ENCODE data around the gene LCP2. TPM values are rescaled to one million over a fixed set of nuclear protein-coding genes. Genes with fewer than 3 reads are reported as not detected.
"Not testable (repeated sequence)": the region's sequence is repeated elsewhere in the genome, so short reads cannot be mapped to it uniquely, and the experiment has no call there.

The LCP2 gene
- total and polyA plus RNA-seq, 2 experiments from 2014 or later = 0.80 TPM; not detected in 1

- TF ChIP-seq CTCF (IDR thresholded peaks at IDR 0.05; ENCODE audit: poor library complexity) = no peak
- Histone ChIP-seq H3K79me2 (no peaks in the 10 kb centered on the region), H3K4me3 (no peak overlapping the region), H3K27me3 (peaks cover 31% of the 10 kb centered on the region), H4K20me1 (ENCODE audit: insufficient read depth, poor library complexity, severe bottlenecking) (no peaks in the 10 kb centered on the region), H3K4me1 (ENCODE audit: insufficient read depth) (no peaks in the 10 kb centered on the region), H3K9me3 (ENCODE audit: low read depth) (no peaks in the 10 kb centered on the region), H3K4me2 (no peak overlapping the region), H3K27ac (no peak overlapping the region), H3K9me2 (replicated peaks; ENCODE audit: insufficient read depth) (no peaks in the 10 kb centered on the region), H3K36me3 (replicated peaks; ENCODE audit: insufficient read depth, low read depth) (no peaks in the 10 kb centered on the region), H2AFZ (no peak overlapping the region)
- no peak for DNase-seq (ENCODE audit: low spot score)
- WGBS (ENCODE audit: low lambda C conversion rate, missing lambda C conversion rate) = 72% methylated on average over 6 of the region's 6 CpGs
These were observed 49.2 kb downstream of the LCP2 start for GRCh38 chr5:170248172-170248930.

GRCh38 chr5:170247363-170247762 lies 50.2 kb downstream of the LCP2 start:
- Histone ChIP-seq H3K4me1 (ENCODE audit: insufficient read depth) (no peaks in the 10 kb centered on the region), H3K27me3 (peaks cover 21% of the 10 kb centered on the region), H2AFZ (no peak overlapping the region), H3K27ac (no peak overlapping the region), H4K20me1 (ENCODE audit: insufficient read depth, poor library complexity, severe bottlenecking) (no peaks in the 10 kb centered on the region), H3K4me2 (no peak overlapping the region), H3K9me3 (ENCODE audit: low read depth) (no peaks in the 10 kb centered on the region), H3K79me2 (no peaks in the 10 kb centered on the region), H3K4me3 (no peak overlapping the region), H3K36me3 (replicated peaks; ENCODE audit: insufficient read depth, low read depth) (no peaks in the 10 kb centered on the region), H3K9me2 (replicated peaks; ENCODE audit: insufficient read depth) (no peaks in the 10 kb centered on the region)
- no peak for DNase-seq (ENCODE audit: low spot score)
- TF ChIP-seq EZH2 (IDR thresholded peaks at IDR 0.05; ENCODE audit: borderline replicate concordance) (no peak), EZH2phosphoT487 (IDR thresholded peaks at IDR 0.05; ENCODE audit: low read depth, severe bottlenecking, unreplicated experiment) (no peak), CTCF (IDR thresholded peaks at IDR 0.05; ENCODE audit: poor library complexity) (no peak)
- WGBS (ENCODE audit: low lambda C conversion rate, missing lambda C conversion rate) = 49% methylated on average over 2 of the region's 2 CpGs

- Histone ChIP-seq H3K27ac (no peak overlapping the region), H4K20me1 (ENCODE audit: insufficient read depth, poor library complexity, severe bottlenecking) (no peaks in the 10 kb centered on the region), H3K4me1 (ENCODE audit: insufficient read depth) (no peaks in the 10 kb centered on the region), H3K79me2 (no peaks in the 10 kb centered on the region), H3K9me3 (ENCODE audit: low read depth) (no peaks in the 10 kb centered on the region), H3K4me3 (no peak overlapping the region), H2AFZ (no peak overlapping the region), H3K9me2 (replicated peaks; ENCODE audit: insufficient read depth) (no peaks in the 10 kb centered on the region), H3K36me3 (replicated peaks; ENCODE audit: insufficient read depth, low read depth) (no peaks in the 10 kb centered on the region), H3K27me3 (peaks cover 13% of the 10 kb centered on the region), H3K4me2 (no peak overlapping the region)
- no peak for TF ChIP-seq EZH2phosphoT487 (IDR thresholded peaks at IDR 0.05; ENCODE audit: low read depth, severe bottlenecking, unreplicated experiment)
- no peak for TF ChIP-seq EZH2 (IDR thresholded peaks at IDR 0.05; ENCODE audit: borderline replicate concordance)
- TF ChIP-seq CTCF (IDR thresholded peaks at IDR 0.05; ENCODE audit: poor library complexity) = no peak
- DNase-seq (ENCODE audit: low spot score) = no peak
- WGBS (ENCODE audit: low lambda C conversion rate, missing lambda C conversion rate) = 75% methylated on average over 4 of the region's 4 CpGs
These were observed 51.3 kb downstream of the LCP2 start for GRCh38 chr5:170246126-170246870.

DNA sequence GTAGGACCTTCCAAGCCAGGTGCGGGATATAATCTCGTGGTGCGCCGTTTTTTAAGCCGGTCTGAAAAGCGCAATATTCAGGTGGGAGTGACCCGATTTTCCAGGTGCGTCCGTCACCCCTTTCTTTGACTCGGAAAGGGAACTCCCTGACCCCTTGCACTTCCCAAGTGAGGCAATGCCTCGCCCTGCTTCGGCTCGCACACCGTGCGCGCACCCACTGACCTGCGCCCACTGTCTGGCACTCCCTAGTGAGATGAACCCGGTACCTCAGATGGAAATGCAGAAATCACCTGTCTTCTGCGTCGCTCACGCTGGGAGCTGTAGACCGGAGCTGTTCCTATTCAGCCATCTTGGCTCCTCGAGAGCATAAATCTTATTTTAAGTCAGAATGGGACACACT lies 52.1 kb downstream of the LCP2 start:
- H3K9me3 ChIP-seq (ENCODE audit: low read depth); H3K9me2 ChIP-seq (replicated peaks; ENCODE audit: insufficient read depth); H3K4me2 ChIP-seq; H3K4me3 ChIP-seq; H3K79me2 ChIP-seq; H4K20me1 ChIP-seq (ENCODE audit: insufficient read depth, poor library complexity, severe bottlenecking); H3K27ac ChIP-seq; H3K4me1 ChIP-seq (ENCODE audit: insufficient read depth); DNase-seq (ENCODE audit: low spot score); H3K27me3 ChIP-seq; H3K36me3 ChIP-seq (replicated peaks; ENCODE audit: insufficient read depth, low read depth); H2AFZ ChIP-seq: not testable (repeated sequence)
- WGBS (ENCODE audit: low lambda C conversion rate, missing lambda C conversion rate) = 74% methylated on average over 18 of the region's 23 CpGs

Data from hepatocyte (in vitro differentiated cells).